ENCODE data around the gene CACNA1G. TPM values are rescaled to one million over a fixed set of nuclear protein-coding genes. Genes with fewer than 3 reads are reported as not detected.

Gene CACNA1G
- total and polyA plus RNA-seq, 3 donors from 2014 or later, result 1.3 to 1.7 (median 1.7) TPM

GRCh38 chr17:50514936-50515702 is 45.4 kb upstream of the CACNA1G start:
- no peaks in the 10 kb centered on the region for H3K36me3 ChIP-seq (ENCODE audit: low read depth, missing control alignments)
- H3K27me3 ChIP-seq, result no peaks in the 10 kb centered on the region
- peaks cover 58% of the 10 kb centered on the region for H3K4me1 ChIP-seq
- no peak overlapping the region for H3K4me3 ChIP-seq
- 50 to 56% methylated on average over 6 of the region's 6 CpGs for WGBS, 2 donors
- peak; percentile 69 for DNase-seq
- intact Hi-C loops (cut with DNase I; ENCODE audit: low total_unique reads), result no loop called here
- TF ChIP-seq POLR2A (IDR thresholded peaks at IDR 0.05) (no peak), CTCF (IDR thresholded peaks at IDR 0.05) (no peak)
- peak overlapping the region in 1 of 2 donors; percentile 70 for H3K27ac ChIP-seq
- no peaks in the 10 kb centered on the region for H3K9me3 ChIP-seq

- no peaks in the 10 kb centered on the region for H3K9me3 ChIP-seq
- H3K27ac ChIP-seq, result no peak overlapping the region
- peaks cover 47% of the 10 kb centered on the region for H3K4me1 ChIP-seq
- no peak overlapping the region for H3K4me3 ChIP-seq
- no peak for DNase-seq
- TF ChIP-seq POLR2A (IDR thresholded peaks at IDR 0.05), result no peak
- no peak for TF ChIP-seq CTCF (IDR thresholded peaks at IDR 0.05)
- 85 to 86% methylated on average over 4 of the region's 4 CpGs for WGBS, 2 donors
- intact Hi-C loops (cut with DNase I; ENCODE audit: low total_unique reads), result no loop called here
- no peaks in the 10 kb centered on the region for H3K36me3 ChIP-seq (ENCODE audit: low read depth, missing control alignments)
- no peaks in the 10 kb centered on the region for H3K27me3 ChIP-seq
Measured at GRCh38 chr17:50517011-50517410, 43.5 kb upstream of the CACNA1G start.

- H3K4me1 ChIP-seq, result peaks cover 44% of the 10 kb centered on the region
- H3K27ac ChIP-seq, result peak overlapping the region; percentile 66 to 82
- H3K36me3 ChIP-seq (ENCODE audit: low read depth, missing control alignments), result no peaks in the 10 kb centered on the region
- no peak for DNase-seq
- intact Hi-C loops (cut with DNase I; ENCODE audit: low total_unique reads), result no loop called here
- H3K4me3 ChIP-seq, result no peak overlapping the region
- H3K9me3 ChIP-seq, result no peaks in the 10 kb centered on the region
- TF ChIP-seq POLR2A (IDR thresholded peaks at IDR 0.05) (no peak), CTCF (IDR thresholded peaks at IDR 0.05) (no peak)
- no peaks in the 10 kb centered on the region for H3K27me3 ChIP-seq
- 89 to 90% methylated on average over 7 to 8 of the region's 8 CpGs for WGBS, 2 donors
Measured at GRCh38 chr17:50517504-50518383, 42.8 kb upstream of the CACNA1G start.

GRCh38 chr17:50518384-50519023 is 42.0 kb upstream of the CACNA1G start:
- no peaks in the 10 kb centered on the region for H3K36me3 ChIP-seq (ENCODE audit: low read depth, missing control alignments)
- TF ChIP-seq POLR2A (IDR thresholded peaks at IDR 0.05) (no peak), CTCF (IDR thresholded peaks at IDR 0.05) (no peak)
- no peaks in the 10 kb centered on the region for H3K27me3 ChIP-seq
- H3K4me1 ChIP-seq, result peaks cover 41% of the 10 kb centered on the region
- H3K4me3 ChIP-seq, result no peak overlapping the region
- peak overlapping the region; percentile 66 to 82 for H3K27ac ChIP-seq
- H3K9me3 ChIP-seq, result no peaks in the 10 kb centered on the region
- intact Hi-C loops (cut with DNase I; ENCODE audit: low total_unique reads), result no loop called here
- 45 to 76% methylated on average over 12 to 13 of the region's 13 CpGs for WGBS, 2 donors
- DNase-seq, result peak; percentile 60

All from testis (tissue), 3 donors.